ENCODE data around the gene SYT7.

DNA sequence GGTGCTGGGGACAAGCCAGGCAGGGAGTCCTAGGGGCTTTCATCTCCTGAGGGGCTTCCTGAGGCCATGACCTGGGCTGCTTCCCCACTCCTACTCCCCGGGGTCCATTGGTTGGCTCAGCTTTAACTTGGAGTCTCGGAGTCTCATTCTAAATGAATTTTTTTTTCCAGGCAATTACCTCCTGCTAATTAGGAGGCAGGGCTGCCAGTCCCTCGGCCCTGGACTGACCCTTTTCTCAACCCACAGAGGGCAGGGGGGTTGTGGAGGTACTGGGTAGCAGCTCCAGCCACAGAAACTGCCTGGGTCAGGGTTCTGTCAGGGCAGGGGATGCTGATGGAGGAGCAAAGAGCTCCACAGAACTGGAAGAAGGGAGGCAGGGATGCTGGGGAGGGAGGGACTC is 11.9 kb downstream of the SYT7 start:
- TF ChIP-seq POLR2A (IDR thresholded peaks at IDR 0.05) = no peak
- TF ChIP-seq, protein P1, sequence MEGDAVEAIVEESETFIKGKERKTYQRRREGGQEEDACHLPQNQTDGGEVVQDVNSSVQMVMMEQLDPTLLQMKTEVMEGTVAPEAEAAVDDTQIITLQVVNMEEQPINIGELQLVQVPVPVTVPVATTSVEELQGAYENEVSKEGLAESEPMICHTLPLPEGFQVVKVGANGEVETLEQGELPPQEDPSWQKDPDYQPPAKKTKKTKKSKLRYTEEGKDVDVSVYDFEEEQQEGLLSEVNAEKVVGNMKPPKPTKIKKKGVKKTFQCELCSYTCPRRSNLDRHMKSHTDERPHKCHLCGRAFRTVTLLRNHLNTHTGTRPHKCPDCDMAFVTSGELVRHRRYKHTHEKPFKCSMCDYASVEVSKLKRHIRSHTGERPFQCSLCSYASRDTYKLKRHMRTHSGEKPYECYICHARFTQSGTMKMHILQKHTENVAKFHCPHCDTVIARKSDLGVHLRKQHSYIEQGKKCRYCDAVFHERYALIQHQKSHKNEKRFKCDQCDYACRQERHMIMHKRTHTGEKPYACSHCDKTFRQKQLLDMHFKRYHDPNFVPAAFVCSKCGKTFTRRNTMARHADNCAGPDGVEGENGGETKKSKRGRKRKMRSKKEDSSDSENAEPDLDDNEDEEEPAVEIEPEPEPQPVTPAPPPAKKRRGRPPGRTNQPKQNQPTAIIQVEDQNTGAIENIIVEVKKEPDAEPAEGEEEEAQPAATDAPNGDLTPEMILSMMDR (IDR thresholded peaks at IDR 0.05) = no peak
